GM19043 (cell line): ENCODE measurements around the gene ADAMTS6.

Experiments used
- ATAC-seq: cut with Tn5 transposase; IDR thresholded peaks from one replicate; pipeline ENCODE4 v1.9.1; 2021; ENCODE audit warnings: low read depth; ENCODE audit not compliant: unreplicated experiment

The ADAMTS6 gene

DNA sequence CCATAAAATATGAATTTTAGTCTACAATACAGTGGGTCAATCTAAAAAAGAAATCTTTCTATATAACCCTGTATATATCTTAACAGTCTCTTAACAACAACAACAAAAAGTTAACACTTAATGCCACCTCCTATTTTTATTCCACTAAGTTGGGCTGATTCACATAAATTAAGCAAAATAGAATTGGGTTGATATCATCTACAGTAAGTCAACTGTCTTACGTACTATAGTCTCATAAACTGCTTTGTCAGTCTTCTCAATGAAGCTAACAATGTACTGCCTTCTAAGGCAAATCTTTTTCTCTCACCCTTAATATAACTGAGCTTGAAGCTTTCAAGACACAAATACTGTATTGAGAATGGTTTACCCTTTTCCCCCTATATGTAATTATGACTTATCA, 185.7 kb downstream of the ADAMTS6 start:
- no peak for ATAC-seq

GRCh38 chr5:65292196-65292595, 189.5 kb downstream of the ADAMTS6 start:
- ATAC-seq, result no peak

DNA sequence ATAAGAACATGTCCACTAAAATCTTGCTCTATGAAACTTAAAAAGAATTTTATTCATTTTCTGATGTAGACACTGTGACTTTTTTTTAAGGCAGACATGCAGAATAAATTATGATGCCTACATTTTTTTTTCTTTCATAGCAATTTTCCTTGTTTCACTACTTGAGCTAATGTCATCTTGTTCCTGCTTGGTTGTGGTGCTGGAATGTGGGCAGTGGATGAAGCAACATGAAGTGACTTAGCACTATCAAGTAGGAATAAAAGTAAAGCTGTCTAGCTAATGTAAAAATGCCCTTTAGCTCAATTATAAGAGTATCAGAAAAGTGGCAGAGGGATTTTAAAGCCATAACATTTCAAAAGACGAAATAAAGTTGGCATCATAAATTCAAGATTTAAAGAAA, 191.0 kb downstream of the ADAMTS6 start:
- no peak for ATAC-seq

DNA sequence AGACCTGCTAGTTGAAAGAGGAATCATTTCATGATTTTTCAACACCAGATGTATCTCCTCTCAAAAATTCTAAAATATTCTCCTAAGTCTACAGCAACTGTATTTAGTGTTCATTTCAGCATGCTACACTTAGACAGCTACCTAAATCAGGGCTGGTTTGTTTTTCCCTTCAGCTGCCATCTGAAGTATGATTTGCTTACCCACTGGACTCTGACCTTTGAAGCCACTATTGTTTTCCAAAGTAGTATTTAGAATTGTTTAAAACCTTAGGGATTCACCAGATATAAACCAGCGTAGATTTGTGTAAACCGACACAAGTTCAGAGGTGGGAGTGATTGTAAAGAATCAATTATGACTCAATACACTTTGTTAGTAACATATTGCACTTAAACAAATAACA, 193.1 kb downstream of the ADAMTS6 start:
- ATAC-seq, result no peak

GRCh38 chr5:65279603-65280002, 202.1 kb downstream of the ADAMTS6 start:
- no peak for ATAC-seq

GRCh38 chr5:65276178-65276890, 205.4 kb downstream of the ADAMTS6 start:
- ATAC-seq, result no peak

DNA sequence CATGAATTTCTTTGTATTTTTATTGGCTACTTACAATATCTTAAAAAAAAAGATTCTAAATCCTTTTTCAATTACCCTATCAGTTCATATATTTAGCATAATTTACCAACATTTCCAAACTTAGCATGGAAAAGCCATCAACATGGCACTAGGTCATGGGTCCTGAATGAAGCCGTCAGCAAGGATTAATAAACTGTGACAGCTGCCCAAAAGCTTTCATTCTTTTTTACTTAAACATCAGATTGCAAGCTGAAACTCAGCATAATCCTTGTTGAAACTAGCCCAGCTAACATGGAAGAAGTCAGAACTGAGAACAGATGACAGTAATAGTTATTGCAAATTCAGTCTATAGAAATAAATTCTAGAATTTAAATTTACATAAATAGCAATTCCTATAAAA, 209.8 kb downstream of the ADAMTS6 start:
- ATAC-seq, result no peak

- ATAC-seq, result no peak
Observed at GRCh38 chr5:65268525-65268924, 213.2 kb downstream of the ADAMTS6 start.

DNA sequence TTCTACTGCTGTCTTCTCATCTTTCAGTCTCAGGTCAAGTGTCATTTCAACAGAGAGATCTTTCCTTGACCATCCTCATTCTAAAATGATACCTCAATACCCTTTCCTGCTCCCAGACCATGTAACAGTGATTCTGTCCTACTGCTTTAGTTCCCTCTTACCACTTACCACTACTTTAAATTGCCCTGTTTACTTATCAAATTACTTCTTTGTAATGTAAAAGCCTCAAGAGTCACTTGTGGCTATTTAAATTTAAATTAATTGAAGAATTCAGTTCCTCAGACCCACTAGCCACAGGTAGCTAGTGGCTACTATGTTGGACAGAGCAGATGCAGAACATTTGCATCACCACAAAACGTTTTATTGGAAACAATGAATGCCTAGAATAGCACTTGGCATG, 217.3 kb downstream of the ADAMTS6 start:
- no peak for ATAC-seq

DNA sequence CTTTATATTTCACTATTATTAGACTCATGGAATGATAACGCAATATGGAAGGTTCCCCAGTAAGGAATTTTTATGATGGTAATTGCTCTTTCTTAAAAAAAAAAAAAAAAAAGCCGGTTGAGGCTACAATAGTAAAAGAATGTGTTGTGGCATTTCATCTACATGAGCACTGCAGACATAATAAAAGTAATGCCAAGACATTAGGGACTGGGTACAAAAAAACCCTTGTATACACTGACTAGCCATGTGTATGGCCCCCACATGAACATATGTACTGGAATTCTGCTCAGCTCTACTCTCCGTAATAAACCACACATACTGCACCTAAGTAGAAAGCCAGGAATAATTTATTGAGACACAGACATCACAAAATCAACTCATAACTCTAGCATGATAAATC, 218.4 kb downstream of the ADAMTS6 start:
- ATAC-seq, result no peak

GRCh38 chr5:65262649-65263059, 219.1 kb downstream of the ADAMTS6 start:
- no peak for ATAC-seq

- no peak for ATAC-seq
Observed at GRCh38 chr5:65262096-65262495, 219.6 kb downstream of the ADAMTS6 start.

- no peak for ATAC-seq
Observed at GRCh38 chr5:65261499-65261898, 220.2 kb downstream of the ADAMTS6 start.

DNA sequence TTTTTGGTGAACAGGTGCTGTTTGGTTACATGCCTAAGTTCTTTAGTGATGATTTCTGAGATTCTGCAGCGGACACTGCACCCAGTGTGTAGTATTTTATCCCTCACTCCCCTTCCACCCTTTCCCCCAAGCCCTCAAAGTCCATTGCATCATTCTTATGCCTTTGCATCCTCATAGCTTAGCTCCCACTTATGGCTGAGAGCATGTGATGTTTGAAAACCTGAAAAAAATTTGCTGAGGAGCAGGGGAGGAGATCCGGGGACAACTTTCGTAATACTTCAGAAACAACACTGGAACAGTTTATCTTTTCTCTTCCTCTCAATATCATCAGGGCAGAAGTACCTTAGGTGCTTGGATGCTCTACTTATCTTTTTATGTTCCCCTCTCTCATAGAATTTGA, 226.4 kb downstream of the ADAMTS6 start:
- no peak for ATAC-seq

GRCh38 chr5:65252977-65253376, 228.7 kb downstream of the ADAMTS6 start:
- no peak for ATAC-seq

GRCh38 chr5:65248896-65249295, 232.8 kb downstream of the ADAMTS6 start:
- ATAC-seq, result no peak

- no peak for ATAC-seq
Observed at GRCh38 chr5:65247594-65247993, 234.1 kb downstream of the ADAMTS6 start.

GRCh38 chr5:65246741-65247140, 235.0 kb downstream of the ADAMTS6 start:
- ATAC-seq, result no peak

GRCh38 chr5:65244031-65244430, 237.7 kb downstream of the ADAMTS6 start:
- ATAC-seq, result no peak

DNA sequence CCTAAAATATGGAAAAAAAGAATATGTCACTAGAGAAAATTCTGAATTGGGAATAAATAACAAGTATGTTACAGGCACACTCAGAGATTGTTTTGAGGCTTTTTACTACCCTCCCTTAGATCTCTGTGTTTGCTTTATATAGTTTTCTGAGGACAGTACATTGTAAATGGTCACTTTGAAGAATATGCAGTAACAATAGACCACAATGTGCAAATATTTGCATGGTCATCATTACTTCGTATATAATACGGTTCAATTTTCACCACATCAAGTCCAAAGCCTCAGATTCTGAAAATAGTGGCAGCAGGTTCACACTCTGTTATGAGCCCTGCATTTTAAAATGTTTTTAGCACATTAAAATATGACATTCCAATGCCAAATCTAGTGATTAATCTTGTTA, 238.6 kb downstream of the ADAMTS6 start:
- ATAC-seq, result no peak

DNA sequence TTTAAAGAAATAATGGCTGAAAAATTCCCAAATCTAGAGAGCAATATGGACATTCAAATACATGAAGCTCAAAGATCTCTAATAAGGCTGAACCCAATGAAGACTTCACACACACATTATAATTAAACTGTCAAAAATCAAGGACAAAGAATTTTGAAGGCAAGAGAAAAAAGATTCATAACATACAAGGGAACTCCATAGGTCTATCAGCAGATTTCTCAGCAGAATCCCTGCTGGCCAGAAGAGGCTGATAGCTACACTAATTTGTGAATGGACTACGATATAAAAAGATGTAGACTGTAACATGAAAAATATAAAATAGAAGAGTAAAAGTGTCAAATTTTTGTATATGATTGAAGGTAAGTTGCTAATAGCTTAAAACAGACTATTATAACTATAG, 251.9 kb downstream of the ADAMTS6 start:
- ATAC-seq, result no peak

DNA sequence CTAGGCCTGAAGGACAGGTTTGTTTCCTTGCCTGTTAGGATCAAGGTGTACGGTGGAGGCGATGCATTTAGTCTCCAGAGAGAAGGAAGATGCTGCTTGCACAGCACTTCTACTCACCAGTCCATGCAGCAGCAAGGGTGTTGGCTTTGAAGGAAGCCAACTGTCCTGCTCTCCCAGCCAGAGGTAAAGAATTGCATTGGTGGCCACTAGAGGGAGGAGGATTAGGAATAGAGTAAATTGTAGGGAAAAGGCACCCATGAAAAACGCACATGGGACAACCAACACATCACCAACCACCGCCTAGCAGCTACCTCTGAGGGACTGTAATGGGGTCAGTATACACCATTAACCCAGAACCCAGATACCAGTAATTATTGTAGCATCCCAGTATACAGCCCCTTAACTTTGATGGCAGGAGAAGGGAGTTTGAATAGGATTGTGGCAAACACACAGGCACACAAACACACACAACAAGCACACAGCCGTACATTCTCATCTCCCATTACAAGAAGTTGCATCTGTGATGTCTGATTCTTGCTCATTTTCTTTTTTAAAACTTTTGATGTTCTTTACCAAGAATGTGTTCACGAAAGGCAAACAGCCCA, 267.7 kb downstream of the ADAMTS6 start:
- ATAC-seq, result no peak
